Measurements from ENCODE around the gene HSPA1A. TPM values are rescaled to one million over a fixed set of nuclear protein-coding genes. Genes with fewer than 3 reads are reported as not detected.

The HSPA1A gene
- total and polyA plus RNA-seq, 9 of the 15 experiments (the other 6 are each of a cell fraction or from before 2014, with no cell fraction given): 2.2 to 273 (median 107) TPM

DNA sequence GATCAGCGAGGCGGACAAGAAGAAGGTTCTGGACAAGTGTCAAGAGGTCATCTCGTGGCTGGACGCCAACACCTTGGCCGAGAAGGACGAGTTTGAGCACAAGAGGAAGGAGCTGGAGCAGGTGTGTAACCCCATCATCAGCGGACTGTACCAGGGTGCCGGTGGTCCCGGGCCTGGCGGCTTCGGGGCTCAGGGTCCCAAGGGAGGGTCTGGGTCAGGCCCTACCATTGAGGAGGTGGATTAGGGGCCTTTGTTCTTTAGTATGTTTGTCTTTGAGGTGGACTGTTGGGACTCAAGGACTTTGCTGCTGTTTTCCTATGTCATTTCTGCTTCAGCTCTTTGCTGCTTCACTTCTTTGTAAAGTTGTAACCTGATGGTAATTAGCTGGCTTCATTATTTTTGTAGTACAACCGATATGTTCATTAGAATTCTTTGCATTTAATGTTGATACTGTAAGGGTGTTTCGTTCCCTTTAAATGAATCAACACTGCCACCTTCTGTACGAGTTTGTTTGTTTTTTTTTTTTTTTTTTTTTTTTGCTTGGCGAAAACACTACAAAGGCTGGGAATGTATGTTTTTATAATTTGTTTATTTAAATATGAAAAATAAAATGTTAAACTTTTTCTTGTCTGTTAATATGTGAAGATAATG lies 14.4 kb downstream of the HSPA1A start (continued):
- TF ChIP-seq, protein P1, sequence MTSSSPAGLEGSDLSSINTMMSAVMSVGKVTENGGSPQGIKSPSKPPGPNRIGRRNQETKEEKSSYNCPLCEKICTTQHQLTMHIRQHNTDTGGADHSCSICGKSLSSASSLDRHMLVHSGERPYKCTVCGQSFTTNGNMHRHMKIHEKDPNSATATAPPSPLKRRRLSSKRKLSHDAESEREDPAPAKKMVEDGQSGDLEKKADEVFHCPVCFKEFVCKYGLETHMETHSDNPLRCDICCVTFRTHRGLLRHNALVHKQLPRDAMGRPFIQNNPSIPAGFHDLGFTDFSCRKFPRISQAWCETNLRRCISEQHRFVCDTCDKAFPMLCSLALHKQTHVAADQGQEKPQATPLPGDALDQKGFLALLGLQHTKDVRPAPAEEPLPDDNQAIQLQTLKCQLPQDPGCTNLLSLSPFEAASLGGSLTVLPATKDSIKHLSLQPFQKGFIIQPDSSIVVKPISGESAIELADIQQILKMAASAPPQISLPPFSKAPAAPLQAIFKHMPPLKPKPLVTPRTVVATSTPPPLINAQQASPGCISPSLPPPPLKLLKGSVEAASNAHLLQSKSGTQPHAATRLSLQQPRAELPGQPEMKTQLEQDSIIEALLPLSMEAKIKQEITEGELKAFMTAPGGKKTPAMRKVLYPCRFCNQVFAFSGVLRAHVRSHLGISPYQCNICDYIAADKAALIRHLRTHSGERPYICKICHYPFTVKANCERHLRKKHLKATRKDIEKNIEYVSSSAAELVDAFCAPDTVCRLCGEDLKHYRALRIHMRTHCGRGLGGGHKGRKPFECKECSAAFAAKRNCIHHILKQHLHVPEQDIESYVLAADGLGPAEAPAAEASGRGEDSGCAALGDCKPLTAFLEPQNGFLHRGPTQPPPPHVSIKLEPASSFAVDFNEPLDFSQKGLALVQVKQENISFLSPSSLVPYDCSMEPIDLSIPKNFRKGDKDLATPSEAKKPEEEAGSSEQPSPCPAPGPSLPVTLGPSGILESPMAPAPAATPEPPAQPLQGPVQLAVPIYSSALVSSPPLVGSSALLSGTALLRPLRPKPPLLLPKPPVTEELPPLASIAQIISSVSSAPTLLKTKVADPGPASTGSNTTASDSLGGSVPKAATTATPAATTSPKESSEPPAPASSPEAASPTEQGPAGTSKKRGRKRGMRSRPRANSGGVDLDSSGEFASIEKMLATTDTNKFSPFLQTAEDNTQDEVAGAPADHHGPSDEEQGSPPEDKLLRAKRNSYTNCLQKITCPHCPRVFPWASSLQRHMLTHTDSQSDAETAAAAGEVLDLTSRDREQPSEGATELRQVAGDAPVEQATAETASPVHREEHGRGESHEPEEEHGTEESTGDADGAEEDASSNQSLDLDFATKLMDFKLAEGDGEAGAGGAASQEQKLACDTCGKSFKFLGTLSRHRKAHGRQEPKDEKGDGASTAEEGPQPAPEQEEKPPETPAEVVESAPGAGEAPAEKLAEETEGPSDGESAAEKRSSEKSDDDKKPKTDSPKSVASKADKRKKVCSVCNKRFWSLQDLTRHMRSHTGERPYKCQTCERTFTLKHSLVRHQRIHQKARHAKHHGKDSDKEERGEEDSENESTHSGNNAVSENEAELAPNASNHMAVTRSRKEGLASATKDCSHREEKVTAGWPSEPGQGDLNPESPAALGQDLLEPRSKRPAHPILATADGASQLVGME (CRISPR knock-in tag; IDR thresholded peaks at IDR 0.05): 0 out of 2 replicates have a peak, but pooled peaks have one; percentile 54
- TF ChIP-seq, protein P2, sequence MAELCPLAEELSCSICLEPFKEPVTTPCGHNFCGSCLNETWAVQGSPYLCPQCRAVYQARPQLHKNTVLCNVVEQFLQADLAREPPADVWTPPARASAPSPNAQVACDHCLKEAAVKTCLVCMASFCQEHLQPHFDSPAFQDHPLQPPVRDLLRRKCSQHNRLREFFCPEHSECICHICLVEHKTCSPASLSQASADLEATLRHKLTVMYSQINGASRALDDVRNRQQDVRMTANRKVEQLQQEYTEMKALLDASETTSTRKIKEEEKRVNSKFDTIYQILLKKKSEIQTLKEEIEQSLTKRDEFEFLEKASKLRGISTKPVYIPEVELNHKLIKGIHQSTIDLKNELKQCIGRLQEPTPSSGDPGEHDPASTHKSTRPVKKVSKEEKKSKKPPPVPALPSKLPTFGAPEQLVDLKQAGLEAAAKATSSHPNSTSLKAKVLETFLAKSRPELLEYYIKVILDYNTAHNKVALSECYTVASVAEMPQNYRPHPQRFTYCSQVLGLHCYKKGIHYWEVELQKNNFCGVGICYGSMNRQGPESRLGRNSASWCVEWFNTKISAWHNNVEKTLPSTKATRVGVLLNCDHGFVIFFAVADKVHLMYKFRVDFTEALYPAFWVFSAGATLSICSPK (IDR thresholded peaks at IDR 0.05; ENCODE audit: borderline replicate concordance): no peak
- peak; percentile 86 for TF ChIP-seq HEY1 (CRISPR knock-in tag; IDR thresholded peaks at IDR 0.05; ENCODE audit: borderline replicate concordance)
- TF ChIP-seq ZBTB17 (CRISPR knock-in tag; IDR thresholded peaks at IDR 0.05): peak; percentile 75; the same call in 1 of the 2 replicates
- no peak for TF ChIP-seq ZNF584 (CRISPR knock-in tag; IDR thresholded peaks at IDR 0.05; ENCODE audit: low read depth)
- TF ChIP-seq NCOA1 (IDR thresholded peaks at IDR 0.05; ENCODE audit: low read depth): peak; percentile 57; the same call in 1 of the 2 replicates
